BLaER1 (cell line): ENCODE data around the gene SLC37A2.

ENCODE experiments used
- H3K27ac ChIP-seq: shearing (Covaris generic); formaldehyde crosslinking; 2 replicates; pipeline ENCODE4 v1.8.1; 2022
- H3K27me3 ChIP-seq: shearing (Covaris generic); formaldehyde crosslinking; 2 replicates; pipeline ENCODE4 v1.8.1; 2022
- H3K36me3 ChIP-seq: shearing (Covaris generic); formaldehyde crosslinking; 2 replicates; pipeline ENCODE4 v1.8.1; 2022
- H3K4me1 ChIP-seq: shearing (Covaris generic); formaldehyde crosslinking; 2 replicates; pipeline ENCODE4 v1.8.1; 2022
- H3K4me2 ChIP-seq: shearing (Covaris generic); formaldehyde crosslinking; 2 replicates; pipeline ENCODE4 v1.8.1; 2022
- H3K4me3 ChIP-seq: shearing (Covaris generic); formaldehyde crosslinking; 2 replicates; pipeline ENCODE4 v1.8.1; 2022
- H3K9ac ChIP-seq: shearing (Covaris generic); formaldehyde crosslinking; 2 replicates; pipeline ENCODE4 v1.8.1; 2022
- H3K9me3 ChIP-seq: shearing (Covaris generic); formaldehyde crosslinking; 2 replicates; pipeline ENCODE4 v1.8.1; 2022
- H4K20me1 ChIP-seq: shearing (Covaris generic); formaldehyde crosslinking; 2 replicates; pipeline ENCODE4 v1.8.1; 2022
- Cebpa-rat ChIP-seq: shearing (Covaris generic); IDR thresholded peaks from 2 replicates; pipeline ENCODE4 v1.8.1; 2022

SLC37A2 gene

DNA sequence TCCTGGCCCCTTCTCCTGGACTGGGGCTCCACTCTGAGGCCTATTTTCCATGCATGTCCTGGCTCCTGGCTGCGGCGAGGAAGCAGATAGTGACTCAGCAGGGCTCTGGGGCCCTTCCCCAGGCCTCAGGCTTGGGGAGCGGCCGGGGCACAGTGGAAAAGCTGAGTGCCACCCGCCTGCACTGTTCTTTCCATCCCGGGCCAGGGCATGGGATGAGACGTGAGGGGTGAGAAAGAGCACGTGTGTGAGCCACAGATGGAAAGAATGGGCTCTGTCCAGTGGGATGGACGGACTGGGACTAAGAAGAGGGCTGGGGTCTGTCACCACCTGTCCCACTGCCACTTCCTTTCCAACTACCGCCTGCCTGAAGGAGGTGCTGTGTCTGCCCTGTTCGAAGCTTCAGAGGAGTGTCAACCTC, 12.8 kb downstream of the SLC37A2 start:
- Histone ChIP-seq H4K20me1 (no peaks in the 10 kb centered on the region), H3K9me3 (no peaks in the 10 kb centered on the region), H3K36me3 (no peaks in the 10 kb centered on the region), H3K4me1 (peaks cover 60% of the 10 kb centered on the region), H3K4me2 (no peak overlapping the region), H3K27me3 (no peaks in the 10 kb centered on the region), H3K9ac (no peak overlapping the region), H3K4me3 (no peak overlapping the region), H3K27ac (no peak overlapping the region)
- TF ChIP-seq Cebpa-rat = no peak

DNA sequence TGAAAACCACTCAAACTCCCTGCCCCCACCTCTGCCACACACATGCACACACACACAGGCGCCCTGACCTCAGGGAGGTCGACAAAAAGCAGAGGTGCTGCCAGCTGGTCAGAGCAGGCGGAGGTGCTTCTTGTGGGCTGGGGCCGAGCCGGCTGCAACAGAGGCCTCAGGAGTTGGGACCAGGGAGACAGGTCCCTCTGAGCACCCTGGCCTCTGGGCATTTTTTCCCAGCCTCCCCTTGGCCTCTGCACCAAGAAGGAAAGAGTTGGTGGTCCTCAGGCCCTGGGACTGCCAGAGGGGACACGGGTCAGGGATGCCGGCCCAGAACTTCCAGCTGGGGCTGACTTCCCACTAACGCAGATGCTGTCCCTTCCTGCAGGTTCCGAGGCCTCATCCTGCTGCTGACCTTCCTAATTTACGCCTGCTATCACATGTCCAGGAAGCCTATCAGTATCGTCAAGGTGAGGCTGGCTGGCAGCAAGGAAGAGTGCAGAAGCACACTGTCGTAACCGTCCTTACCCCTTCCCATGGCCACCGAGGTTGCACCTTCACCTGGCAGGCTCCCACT, 13.4 kb downstream of the SLC37A2 start:
- no peaks in the 10 kb centered on the region for H3K36me3 ChIP-seq
- no peaks in the 10 kb centered on the region for H4K20me1 ChIP-seq
- no peaks in the 10 kb centered on the region for H3K9me3 ChIP-seq
- no peak overlapping the region for H3K4me3 ChIP-seq
- no peak overlapping the region for H3K27ac ChIP-seq
- TF ChIP-seq Cebpa-rat = no peak
- no peak overlapping the region for H3K4me2 ChIP-seq
- no peak overlapping the region for H3K9ac ChIP-seq
- no peaks in the 10 kb centered on the region for H3K27me3 ChIP-seq
- H3K4me1 ChIP-seq = peaks cover 54% of the 10 kb centered on the region

DNA sequence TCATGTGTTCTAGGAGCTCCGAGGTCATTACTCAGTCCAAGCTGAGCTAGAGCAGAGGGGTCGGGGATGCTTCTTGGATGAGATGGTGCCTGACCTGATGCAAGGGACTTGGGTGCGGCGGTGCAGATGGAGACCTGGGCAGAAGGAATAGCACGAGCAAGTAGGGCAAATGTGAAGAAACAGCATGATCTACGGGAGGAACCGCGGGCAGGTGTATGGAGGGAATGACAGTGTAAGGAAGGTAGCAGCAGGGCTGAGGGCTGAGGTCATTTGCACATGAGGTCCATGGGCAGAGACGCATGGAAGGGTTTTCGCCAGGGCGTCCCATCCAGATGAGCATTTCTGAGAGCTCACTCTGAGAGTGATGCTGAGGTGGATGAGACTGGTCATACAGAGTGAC, 14.9 kb downstream of the SLC37A2 start:
- Histone ChIP-seq H3K36me3 (no peaks in the 10 kb centered on the region), H3K27me3 (no peaks in the 10 kb centered on the region), H3K9ac (no peak overlapping the region), H3K4me1 (peaks cover 39% of the 10 kb centered on the region), H3K4me2 (peak overlapping the region; percentile 40), H4K20me1 (no peaks in the 10 kb centered on the region), H3K27ac (no peak overlapping the region), H3K9me3 (no peaks in the 10 kb centered on the region), H3K4me3 (no peak overlapping the region)
- TF ChIP-seq Cebpa-rat = no peak

- peak overlapping the region; percentile 40 for H3K4me2 ChIP-seq
- no peak overlapping the region for H3K9ac ChIP-seq
- no peaks in the 10 kb centered on the region for H4K20me1 ChIP-seq
- H3K27me3 ChIP-seq = no peaks in the 10 kb centered on the region
- H3K9me3 ChIP-seq = no peaks in the 10 kb centered on the region
- no peak overlapping the region for H3K4me3 ChIP-seq
- TF ChIP-seq Cebpa-rat = no peak
- peaks cover 32% of the 10 kb centered on the region for H3K4me1 ChIP-seq
- no peaks in the 10 kb centered on the region for H3K36me3 ChIP-seq
- H3K27ac ChIP-seq = no peak overlapping the region
These were observed 15.5 kb downstream of the SLC37A2 start for GRCh38 chr11:125078516-125079140.

- no peaks in the 10 kb centered on the region for H3K9me3 ChIP-seq
- H3K4me1 ChIP-seq = peaks cover 26% of the 10 kb centered on the region
- no peaks in the 10 kb centered on the region for H4K20me1 ChIP-seq
- no peak for TF ChIP-seq Cebpa-rat
- no peak overlapping the region; the same call in 1 of the 2 replicates for H3K4me2 ChIP-seq
- no peaks in the 10 kb centered on the region for H3K27me3 ChIP-seq
- no peak overlapping the region for H3K4me3 ChIP-seq
- no peak overlapping the region for H3K9ac ChIP-seq
- no peak overlapping the region for H3K27ac ChIP-seq
- H3K36me3 ChIP-seq = no peaks in the 10 kb centered on the region
These were observed 16.2 kb downstream of the SLC37A2 start for GRCh38 chr11:125079151-125079877.

DNA sequence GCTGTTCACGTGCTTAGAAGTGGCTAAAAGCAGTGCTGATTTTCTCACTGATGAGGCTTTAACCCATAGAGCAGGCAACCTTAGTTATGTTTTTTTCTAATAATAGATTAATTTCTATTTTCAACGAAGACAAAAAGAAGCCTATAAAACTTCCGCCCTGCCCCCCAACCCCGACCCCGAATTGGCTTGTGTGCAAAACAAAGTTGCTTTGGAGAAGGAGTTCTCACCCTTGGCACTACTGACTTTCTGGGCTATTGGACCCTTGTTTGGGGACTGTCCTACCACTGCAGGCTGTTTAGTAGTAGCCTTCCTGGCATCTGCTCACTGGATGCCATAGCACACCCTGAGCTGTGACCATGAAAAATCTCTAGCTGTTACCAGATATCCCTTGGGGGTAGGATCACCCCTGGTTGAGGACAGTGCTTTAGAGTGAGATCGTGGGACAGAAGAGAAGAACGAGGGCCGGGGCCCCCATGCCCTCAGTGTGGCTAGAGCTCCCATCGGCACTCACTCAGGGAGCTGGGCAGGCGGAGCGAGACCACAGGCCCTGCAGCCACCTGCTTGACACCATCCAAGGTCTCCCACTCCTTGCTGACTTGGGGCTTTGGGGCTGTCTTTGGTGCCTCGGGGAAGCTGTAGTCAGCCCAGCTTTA, 16.9 kb downstream of the SLC37A2 start:
- peaks cover 19% of the 10 kb centered on the region for H3K4me1 ChIP-seq
- no peak overlapping the region for H3K27ac ChIP-seq
- H3K4me2 ChIP-seq = no peak overlapping the region
- H3K9me3 ChIP-seq = no peaks in the 10 kb centered on the region
- no peak overlapping the region for H3K9ac ChIP-seq
- H3K36me3 ChIP-seq = no peaks in the 10 kb centered on the region
- TF ChIP-seq Cebpa-rat = no peak
- H3K27me3 ChIP-seq = no peaks in the 10 kb centered on the region
- H3K4me3 ChIP-seq = no peak overlapping the region
- H4K20me1 ChIP-seq = no peaks in the 10 kb centered on the region

- TF ChIP-seq Cebpa-rat = no peak
- Histone ChIP-seq H3K4me1 (peaks cover 14% of the 10 kb centered on the region), H3K4me3 (no peak overlapping the region), H3K9me3 (no peaks in the 10 kb centered on the region), H4K20me1 (no peaks in the 10 kb centered on the region), H3K9ac (no peak overlapping the region), H3K36me3 (no peaks in the 10 kb centered on the region), H3K27ac (no peak overlapping the region), H3K27me3 (no peaks in the 10 kb centered on the region), H3K4me2 (no peak overlapping the region)
These were observed 17.4 kb downstream of the SLC37A2 start for GRCh38 chr11:125080531-125080911.

GRCh38 chr11:125081098-125081798, 18.1 kb downstream of the SLC37A2 start:
- Histone ChIP-seq H3K36me3 (no peaks in the 10 kb centered on the region), H3K9ac (no peak overlapping the region), H3K4me3 (no peak overlapping the region), H3K4me1 (peaks cover 15% of the 10 kb centered on the region), H3K27me3 (no peaks in the 10 kb centered on the region), H4K20me1 (no peaks in the 10 kb centered on the region), H3K4me2 (no peak overlapping the region), H3K27ac (no peak overlapping the region), H3K9me3 (no peaks in the 10 kb centered on the region)
- TF ChIP-seq Cebpa-rat = no peak

DNA sequence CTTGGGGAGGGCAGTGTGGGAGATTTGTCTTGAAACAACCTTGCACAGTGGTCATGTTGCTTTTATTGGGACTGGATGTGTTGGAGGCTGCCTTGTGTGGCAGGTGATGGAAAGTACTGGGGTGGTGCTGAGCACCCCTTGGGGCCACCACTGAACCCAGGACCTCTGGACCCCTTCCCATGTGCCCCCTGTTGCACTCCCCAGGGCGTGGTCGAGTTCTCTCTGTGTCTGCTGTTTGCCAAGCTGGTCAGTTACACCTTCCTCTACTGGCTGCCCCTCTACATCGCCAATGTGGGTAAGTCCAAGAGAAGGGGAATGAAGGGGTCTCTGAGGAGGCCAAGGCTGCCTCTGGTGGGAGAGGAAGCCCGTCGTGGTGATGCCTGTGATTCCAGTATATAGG, 18.9 kb downstream of the SLC37A2 start:
- no peak overlapping the region for H3K27ac ChIP-seq
- H3K4me2 ChIP-seq = no peak overlapping the region
- no peak overlapping the region for H3K4me3 ChIP-seq
- no peak for TF ChIP-seq Cebpa-rat
- no peaks in the 10 kb centered on the region for H4K20me1 ChIP-seq
- H3K4me1 ChIP-seq = peaks cover 23% of the 10 kb centered on the region
- H3K36me3 ChIP-seq = no peaks in the 10 kb centered on the region
- no peaks in the 10 kb centered on the region for H3K9me3 ChIP-seq
- no peak overlapping the region for H3K9ac ChIP-seq
- no peaks in the 10 kb centered on the region for H3K27me3 ChIP-seq
